GM19238 (cell line): ENCODE results near the gene EFCAB11.

Experiments
- DNase-seq: peaks from one replicate; pipeline ENCODE4 v3.0.0; 2011; ENCODE audit warnings: low spot score; ENCODE audit not compliant: insufficient read length

The EFCAB11 gene, protein sequence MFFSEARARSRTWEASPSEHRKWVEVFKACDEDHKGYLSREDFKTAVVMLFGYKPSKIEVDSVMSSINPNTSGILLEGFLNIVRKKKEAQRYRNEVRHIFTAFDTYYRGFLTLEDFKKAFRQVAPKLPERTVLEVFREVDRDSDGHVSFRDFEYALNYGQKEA

GRCh38 chr14:89954070-89955021 is at the start of gene EFCAB11:
TSS of gene EFCAB11 (minus strand) at chr14:89954730. CDS start at chr14:89954660, 70 bp downstream.
- DNase-seq, result peak; percentile 76

DNA sequence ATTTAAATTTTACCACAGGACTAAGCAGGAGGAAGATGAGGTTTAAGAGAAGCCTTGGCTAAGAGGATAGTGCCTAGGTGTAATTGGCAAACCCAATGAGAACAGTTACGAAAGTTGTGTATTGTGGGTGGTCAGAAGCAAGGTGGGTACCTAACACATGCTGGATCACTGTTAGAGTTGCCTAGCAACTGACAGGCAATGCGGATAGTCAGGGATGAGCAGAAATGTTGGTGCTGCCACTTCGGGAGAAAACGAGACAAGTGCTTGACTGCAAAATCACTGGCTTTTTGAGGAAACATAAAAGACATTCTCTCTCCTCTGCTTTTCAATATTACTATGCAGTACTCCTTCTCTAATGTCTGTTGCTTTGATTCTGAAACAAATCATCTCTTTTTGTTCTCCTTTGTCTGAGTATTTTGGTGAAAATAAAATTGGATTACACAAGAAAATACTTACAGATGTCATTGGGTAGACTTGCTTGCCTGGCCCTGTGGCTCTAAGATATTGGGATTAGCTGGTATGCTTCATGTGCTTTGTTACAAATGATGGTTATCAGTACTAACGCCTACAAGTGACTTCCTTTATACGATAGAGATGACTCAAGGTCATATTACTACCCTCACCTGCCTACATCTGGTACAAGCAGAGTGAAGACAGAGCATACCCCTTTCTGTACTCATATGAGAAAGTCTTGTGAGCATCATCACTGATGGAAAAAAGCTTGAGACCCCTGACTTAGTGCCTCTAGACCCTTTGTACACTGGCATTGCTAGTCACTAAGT is 49.2 kb upstream of the EFCAB11 start:
- DNase-seq, result no peak

DNA sequence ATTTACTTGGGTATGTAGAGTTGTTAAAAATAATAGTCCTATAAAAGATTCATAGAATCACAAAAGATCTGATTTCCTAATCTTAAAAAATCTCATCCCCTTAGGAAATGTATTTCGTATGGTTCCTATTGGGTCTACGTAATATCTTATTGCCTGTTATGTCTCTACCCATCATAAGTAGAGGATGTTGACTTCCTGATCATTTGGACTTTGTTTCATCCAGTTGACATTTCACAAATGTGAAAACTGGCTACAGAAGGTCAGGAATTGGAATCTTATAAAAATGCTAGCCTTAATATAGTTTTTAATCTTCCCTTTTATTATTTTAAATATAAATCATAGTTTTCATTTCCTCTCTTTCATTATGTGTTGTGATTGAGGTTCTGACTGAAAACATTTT is 46.4 kb upstream of the EFCAB11 start:
- DNase-seq, result no peak

GRCh38 chr14:89996963-89997362 is 42.4 kb upstream of the EFCAB11 start:
- no peak for DNase-seq

DNA sequence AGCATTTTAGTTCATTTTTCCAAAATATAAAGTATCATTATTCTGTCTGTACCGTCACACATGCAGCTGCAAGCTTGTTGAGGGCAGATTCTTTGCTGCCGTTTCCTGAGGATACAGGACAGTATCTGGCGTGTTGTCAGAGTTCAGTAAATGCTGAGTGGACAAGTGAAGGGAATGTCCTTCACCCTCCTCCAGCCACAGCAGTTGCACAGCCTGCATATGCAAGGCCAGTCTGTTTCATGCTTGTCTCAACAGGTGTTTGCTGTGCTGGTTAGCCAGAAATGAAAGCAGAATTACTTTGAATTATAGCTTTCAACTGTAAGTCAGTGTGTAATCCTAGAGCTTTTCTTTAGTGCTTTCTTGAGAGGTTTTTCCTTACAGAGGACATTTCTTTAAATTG is 37.7 kb upstream of the EFCAB11 start:
- no peak for DNase-seq

DNA sequence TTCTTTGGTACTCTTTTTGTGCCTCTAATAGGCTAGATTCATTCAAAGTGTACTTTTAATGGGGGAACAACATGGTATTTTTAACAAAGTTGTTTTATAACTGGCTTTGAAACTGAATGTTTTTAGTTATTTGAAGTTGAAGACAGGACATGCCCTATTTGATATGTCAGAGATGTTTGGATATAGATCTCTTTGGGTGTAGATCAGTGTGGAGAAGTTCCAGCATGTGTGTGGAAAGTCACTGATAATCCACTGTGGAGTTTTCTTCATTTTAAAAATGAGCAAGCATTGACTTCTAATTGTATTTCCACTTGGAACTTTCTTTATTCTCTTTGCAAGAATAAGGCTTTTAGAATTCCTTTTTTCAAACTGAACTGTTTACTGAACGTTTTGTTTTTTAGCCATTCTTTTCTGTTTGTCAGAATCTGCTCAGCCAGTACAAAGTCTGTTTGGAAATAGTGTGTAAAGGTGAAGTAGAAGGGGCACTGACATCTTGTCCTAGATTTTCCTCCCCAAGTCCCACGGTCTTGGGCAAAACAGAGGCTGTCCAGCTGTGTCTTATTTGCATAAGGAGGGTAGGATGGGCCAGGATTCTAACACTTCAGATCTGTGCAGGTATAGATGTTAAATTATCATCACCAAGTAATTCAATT is 36.2 kb upstream of the EFCAB11 start:
- no peak for DNase-seq

DNA sequence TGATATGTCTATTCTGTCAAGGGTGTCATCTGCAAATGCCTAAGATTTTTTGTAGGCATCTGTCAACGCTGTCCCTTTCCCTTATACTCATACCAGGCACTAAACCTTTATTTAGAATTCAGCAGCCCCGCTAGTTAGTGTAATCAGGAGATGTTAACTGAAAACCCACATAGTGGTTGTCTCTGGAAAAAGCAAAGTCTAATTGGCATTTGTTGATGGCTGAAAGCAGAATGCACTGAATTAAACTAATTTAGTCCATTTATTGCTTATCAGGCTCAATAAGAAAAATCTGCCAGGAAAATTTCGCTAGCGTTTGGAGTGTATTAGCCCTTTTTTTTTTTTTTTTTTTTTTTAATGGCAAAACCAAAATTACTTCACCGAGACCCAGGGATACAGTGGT is 35.7 kb upstream of the EFCAB11 start:
- DNase-seq, result no peak

- DNase-seq, result no peak
Observed at GRCh38 chr14:89988787-89989186, 34.3 kb upstream of the EFCAB11 start.

- no peak for DNase-seq
Observed at GRCh38 chr14:89987161-89987475, 32.6 kb upstream of the EFCAB11 start.

DNA sequence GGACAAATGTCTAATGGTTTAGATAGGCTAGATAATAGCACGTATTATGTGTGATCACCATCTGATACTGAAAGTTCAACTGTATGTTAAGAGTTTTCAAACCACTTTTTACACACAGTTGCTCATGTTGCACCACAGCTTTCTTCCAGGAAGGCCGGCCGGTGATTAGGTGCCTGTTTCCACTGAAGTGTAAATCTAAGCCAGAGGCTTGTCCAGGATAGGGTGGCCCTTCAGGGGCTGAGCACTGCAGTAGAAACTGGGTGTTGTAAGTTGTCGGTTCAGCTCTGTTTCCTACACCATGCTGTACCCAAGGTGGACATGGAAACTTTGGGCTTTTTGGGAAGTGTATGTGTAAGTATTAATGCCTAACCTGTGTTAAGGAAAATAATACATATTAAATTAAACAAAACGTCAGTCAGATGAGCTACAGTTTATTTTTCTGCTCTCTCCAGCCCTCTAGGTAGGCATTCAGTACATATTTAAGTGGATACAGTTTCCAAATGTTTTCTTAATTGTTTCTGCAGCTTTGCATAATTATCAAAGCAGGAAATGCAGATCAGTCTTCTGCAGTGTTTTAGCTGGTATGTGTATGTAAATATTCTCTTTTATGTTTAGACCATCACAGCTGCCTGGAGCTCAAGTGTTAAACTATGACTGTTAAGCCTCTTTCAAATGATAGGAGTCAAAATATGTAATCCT is 32.1 kb upstream of the EFCAB11 start:
- no peak for DNase-seq

- no peak for DNase-seq
Observed at GRCh38 chr14:89983375-89983774, 28.8 kb upstream of the EFCAB11 start.

GRCh38 chr14:89978656-89979055 is 24.1 kb upstream of the EFCAB11 start:
- DNase-seq, result no peak

DNA sequence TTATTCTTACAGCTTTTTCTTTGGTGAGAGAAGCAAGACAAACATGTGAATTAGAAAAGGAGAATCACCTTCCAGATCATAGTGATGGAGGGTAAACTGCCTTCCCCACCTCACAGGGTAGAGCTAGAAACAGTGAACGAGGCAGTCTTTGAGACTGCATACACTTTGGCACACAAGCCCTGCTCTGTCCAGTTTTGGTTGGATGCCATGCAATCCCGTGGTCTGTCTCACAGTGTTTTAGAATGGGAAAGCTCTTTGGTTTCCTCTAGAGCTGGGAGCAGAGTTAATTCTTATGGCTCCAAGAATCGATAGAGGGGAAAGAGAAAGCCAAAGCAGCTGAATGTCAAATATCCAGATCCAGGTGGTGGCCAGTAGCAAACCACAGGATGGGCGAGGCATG is 23.1 kb upstream of the EFCAB11 start:
- no peak for DNase-seq

DNA sequence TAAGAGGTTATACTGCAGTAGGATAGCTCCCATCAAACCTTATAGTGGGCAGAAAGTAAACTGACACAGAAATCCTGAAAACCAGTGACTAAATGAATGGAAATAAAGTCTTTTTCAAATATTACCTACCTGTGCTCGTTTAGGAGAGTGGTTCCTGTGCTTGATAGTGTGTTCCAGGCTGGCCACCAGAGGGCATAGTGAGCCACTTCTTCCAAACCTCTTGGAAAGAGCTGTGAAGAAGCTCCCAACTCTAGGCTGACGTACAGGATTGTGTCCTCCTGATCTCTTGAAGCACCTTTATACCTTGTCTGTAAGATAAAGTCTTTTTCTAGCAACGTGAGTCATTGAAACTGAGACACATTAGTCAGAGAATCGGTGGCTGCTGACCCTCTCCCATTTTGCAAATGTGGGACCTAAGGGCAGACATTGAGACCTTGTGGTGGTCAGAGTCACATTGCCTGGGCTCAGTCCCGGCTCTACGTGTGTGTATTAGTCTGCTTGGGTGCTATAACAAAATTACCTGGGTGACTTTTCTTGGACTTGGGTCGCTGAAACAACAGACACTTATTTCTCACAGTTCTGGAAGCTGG is 18.8 kb upstream of the EFCAB11 start:
- DNase-seq, result peak; percentile 30

GRCh38 chr14:89965839-89966238 is 11.3 kb upstream of the EFCAB11 start:
- DNase-seq, result no peak

DNA sequence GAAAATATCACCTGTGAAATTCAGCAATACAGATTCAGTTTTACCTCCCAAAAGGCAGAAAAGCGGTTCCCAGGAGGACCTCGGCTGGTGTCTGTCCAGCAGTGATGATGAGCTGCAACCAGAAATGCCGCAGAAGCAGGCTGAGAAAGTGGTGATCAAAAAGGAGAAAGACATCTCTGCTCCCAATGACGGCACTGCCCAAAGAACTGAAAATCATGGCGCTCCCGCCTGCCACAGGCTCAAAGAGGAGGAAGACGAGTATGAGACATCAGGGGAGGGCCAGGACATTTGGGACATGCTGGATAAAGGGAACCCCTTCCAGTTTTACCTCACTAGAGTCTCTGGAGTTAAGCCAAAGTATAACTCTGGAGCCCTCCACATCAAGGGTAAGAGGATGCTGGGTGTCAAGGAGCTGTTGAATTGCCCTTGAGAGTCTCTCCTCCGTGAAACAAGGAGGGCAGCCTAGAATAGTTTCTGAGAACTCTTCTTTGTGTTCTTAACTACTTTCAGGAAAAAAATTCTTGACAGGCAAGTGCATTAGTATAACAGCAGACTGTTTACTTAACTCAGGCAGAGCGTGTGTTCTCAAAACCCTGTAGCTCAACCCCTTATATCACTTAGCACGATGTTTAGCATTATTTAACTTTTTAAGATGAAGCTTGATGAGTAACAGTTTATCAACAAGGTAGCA is 8.9 kb upstream of the EFCAB11 start:
- DNase-seq, result no peak

- DNase-seq, result no peak
Observed at GRCh38 chr14:89960914-89961313, 6.4 kb upstream of the EFCAB11 start.

GRCh38 chr14:89959853-89960445 is 5.4 kb upstream of the EFCAB11 start:
- DNase-seq, result no peak

DNA sequence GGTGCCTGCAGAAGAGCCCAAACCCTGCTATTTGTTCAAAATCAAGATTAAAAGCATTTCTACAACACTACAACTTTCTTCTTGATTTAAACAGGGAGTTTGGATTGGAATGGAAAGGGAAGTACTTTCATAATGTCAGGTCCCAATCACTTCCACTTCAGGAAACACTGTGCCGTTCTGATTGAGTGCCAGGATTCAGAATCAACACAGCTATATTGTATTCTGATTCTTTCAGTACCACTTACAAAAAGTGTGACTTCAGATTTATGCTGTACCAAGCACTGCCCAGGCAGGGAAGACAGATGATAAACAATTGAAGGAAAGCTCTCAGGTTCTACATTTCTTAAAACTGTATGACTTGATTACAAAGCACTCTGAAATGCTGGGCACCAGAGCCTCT is 4.4 kb upstream of the EFCAB11 start:
- no peak for DNase-seq

- no peak for DNase-seq
Observed at GRCh38 chr14:89957791-89958190, 3.3 kb upstream of the EFCAB11 start.
